ENCODE data around the gene NID1. TPM values are rescaled to one million over a fixed set of nuclear protein-coding genes. Genes with fewer than 3 reads are reported as not detected.

Gene NID1
- total and polyA plus RNA-seq, 4 donors: 21.2 to 90.1 (median 55.2) TPM

DNA sequence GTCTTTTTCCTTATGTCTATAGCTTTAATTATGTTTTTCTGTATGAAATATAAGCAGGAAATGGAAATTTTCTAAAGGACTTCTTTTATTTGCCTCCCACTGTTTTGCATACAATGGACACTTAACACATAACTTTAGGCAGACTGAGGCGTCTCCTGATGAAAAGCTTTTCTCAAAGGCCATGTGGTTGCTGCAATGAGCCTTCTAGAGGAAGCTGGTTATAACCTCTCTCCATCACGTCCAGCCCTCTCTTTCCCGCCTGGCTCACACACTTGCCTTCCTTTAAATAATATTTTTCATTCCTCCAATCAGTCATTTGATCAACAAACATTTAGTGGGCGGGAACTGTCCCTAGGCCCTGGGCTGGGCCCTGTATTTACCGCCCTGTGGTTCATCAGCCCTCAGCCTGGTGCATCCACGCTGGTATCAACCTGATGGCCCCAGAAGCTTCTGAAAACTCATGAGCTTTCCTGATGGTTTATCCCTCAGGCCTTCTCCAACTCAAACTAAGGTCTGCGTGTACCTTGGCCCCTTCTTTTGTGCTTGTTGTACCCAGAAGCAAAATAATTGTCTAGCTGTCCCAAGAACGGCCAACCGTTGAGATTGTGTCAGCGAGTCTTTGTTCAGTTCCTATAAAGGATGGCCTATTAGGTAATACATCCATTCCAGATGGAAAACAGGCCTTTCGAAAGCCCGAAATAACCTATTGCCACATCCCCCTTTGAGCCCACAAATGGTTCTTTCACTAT lies 122.8 kb downstream of the NID1 start:
- 57% methylated on average over 12 of the region's 12 CpGs for WGBS
- Histone ChIP-seq H3K36me3 (ENCODE audit: control insufficient read depth in 4 of 4, insufficient read depth in 3 of 4, low read depth in 1 of 4, low read length in 3 of 4) (no peaks in the 10 kb centered on the region), H3K4me1 (ENCODE audit: control insufficient read depth in 4 of 4, insufficient read depth in 4 of 4, low read length in 3 of 4) (peaks cover 12 to 48% (median 25%) of the 10 kb centered on the region in 4 donors), H3K4me3 (ENCODE audit: low read depth in 1 of 3, low read length in 3 of 3) (no peak overlapping the region), H3K27me3 (ENCODE audit: control insufficient read depth in 4 of 4, insufficient read depth in 4 of 4, low read length in 3 of 4) (no peaks in the 10 kb centered on the region), H3K27ac (ENCODE audit: low read depth in 1 of 2, low read length in 2 of 2) (peak overlapping the region; percentile 43 to 62), H3K9ac (ENCODE audit: low read depth in 1 of 2, low read length in 2 of 2) (no peak overlapping the region), H3K9me3 (ENCODE audit: control insufficient read depth in 4 of 4, low read length in 3 of 4) (no peaks in the 10 kb centered on the region)
- no peak for DNase-seq (ENCODE audit: low spot score)
- TF ChIP-seq HNF4A (conservative IDR thresholded peaks at IDR 0.05) (peak; percentile 84 to 87), EGR1 (IDR thresholded peaks at IDR 0.05; ENCODE audit: low read depth in 2 of 2) (no peak), FOXA2 (IDR thresholded peaks at IDR 0.05) (no peak), ZBTB33 (IDR thresholded peaks at IDR 0.05) (peak; percentile 49), NR2F2 (IDR thresholded peaks at IDR 0.05) (no peak), RXRA (IDR thresholded peaks at IDR 0.05) (peak; percentile 83 to 91), FOXA1 (IDR thresholded peaks at IDR 0.05) (no peak), GABPA (IDR thresholded peaks at IDR 0.05 in 1 of 2, conservative IDR thresholded peaks at IDR 0.05 in 1 of 2) (no peak), CTCF (IDR thresholded peaks at IDR 0.05; ENCODE audit: low read depth, low read length, missing input control) (no peak), JUND (IDR thresholded peaks at IDR 0.05) (peak; percentile 22 to 76), RAD21 (IDR thresholded peaks at IDR 0.05) (peak; percentile 4 to 39), SP1 (IDR thresholded peaks at IDR 0.05) (peak; percentile 72), TAF1 (conservative IDR thresholded peaks at IDR 0.05) (no peak), HNF4G (IDR thresholded peaks at IDR 0.05) (no peak), MAX (IDR thresholded peaks at IDR 0.05) (peak; percentile 44), YY1 (IDR thresholded peaks at IDR 0.05) (peak; percentile 63)
- TF ChIP-seq, protein P1, sequence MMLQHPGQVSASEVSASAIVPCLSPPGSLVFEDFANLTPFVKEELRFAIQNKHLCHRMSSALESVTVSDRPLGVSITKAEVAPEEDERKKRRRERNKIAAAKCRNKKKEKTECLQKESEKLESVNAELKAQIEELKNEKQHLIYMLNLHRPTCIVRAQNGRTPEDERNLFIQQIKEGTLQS (IDR thresholded peaks at IDR 0.05): no peak
- TF ChIP-seq, protein P2, sequence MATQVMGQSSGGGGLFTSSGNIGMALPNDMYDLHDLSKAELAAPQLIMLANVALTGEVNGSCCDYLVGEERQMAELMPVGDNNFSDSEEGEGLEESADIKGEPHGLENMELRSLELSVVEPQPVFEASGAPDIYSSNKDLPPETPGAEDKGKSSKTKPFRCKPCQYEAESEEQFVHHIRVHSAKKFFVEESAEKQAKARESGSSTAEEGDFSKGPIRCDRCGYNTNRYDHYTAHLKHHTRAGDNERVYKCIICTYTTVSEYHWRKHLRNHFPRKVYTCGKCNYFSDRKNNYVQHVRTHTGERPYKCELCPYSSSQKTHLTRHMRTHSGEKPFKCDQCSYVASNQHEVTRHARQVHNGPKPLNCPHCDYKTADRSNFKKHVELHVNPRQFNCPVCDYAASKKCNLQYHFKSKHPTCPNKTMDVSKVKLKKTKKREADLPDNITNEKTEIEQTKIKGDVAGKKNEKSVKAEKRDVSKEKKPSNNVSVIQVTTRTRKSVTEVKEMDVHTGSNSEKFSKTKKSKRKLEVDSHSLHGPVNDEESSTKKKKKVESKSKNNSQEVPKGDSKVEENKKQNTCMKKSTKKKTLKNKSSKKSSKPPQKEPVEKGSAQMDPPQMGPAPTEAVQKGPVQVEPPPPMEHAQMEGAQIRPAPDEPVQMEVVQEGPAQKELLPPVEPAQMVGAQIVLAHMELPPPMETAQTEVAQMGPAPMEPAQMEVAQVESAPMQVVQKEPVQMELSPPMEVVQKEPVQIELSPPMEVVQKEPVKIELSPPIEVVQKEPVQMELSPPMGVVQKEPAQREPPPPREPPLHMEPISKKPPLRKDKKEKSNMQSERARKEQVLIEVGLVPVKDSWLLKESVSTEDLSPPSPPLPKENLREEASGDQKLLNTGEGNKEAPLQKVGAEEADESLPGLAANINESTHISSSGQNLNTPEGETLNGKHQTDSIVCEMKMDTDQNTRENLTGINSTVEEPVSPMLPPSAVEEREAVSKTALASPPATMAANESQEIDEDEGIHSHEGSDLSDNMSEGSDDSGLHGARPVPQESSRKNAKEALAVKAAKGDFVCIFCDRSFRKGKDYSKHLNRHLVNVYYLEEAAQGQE (IDR thresholded peaks at IDR 0.05): no peak
